OCI-LY1 (cell line): ENCODE data around the gene ZNF431.

Source experiments
- EZH2 ChIP-seq: fragments of 200-600 bp; sonication (generic), shearing (Covaris generic); IDR thresholded peaks from 2 replicates; pipeline ENCODE4 v1.8.0; 2017; ENCODE audit warnings: borderline replicate concordance, mixed run types, mild to moderate bottlenecking, antibody characterized with exemption, low read length, moderate library complexity, mixed read lengths
- TF ChIP-seq, protein P1 (sequence below): fragments of 200-600 bp; sonication (generic), shearing (Covaris generic); IDR thresholded peaks from 2 replicates; pipeline ENCODE4 v1.5.1; 2017; ENCODE audit warnings: mild to moderate bottlenecking, antibody characterized with exemption, low read length, moderate library complexity, mixed read lengths

DNA sequence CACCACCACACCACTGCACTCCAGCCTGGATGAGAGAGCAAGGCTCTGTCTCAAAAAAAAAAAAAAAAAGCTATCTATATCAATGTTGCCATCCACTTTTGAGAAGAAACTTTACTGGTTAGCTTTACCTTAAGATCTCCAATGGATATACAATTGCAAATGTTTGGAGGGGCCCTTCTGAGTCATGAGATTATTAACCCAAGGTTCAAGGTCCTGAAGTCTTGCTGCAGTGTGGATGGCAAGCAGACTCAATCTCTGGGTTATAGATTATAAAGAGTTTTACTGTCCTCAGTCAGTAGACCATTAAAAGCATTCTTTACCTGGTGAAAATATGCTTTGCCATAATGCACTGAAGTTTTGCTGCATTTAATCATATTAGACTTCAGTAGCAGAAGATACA is 3.7 kb upstream of the ZNF431 start:
- TF ChIP-seq EZH2: no peak
- TF ChIP-seq, protein P1, sequence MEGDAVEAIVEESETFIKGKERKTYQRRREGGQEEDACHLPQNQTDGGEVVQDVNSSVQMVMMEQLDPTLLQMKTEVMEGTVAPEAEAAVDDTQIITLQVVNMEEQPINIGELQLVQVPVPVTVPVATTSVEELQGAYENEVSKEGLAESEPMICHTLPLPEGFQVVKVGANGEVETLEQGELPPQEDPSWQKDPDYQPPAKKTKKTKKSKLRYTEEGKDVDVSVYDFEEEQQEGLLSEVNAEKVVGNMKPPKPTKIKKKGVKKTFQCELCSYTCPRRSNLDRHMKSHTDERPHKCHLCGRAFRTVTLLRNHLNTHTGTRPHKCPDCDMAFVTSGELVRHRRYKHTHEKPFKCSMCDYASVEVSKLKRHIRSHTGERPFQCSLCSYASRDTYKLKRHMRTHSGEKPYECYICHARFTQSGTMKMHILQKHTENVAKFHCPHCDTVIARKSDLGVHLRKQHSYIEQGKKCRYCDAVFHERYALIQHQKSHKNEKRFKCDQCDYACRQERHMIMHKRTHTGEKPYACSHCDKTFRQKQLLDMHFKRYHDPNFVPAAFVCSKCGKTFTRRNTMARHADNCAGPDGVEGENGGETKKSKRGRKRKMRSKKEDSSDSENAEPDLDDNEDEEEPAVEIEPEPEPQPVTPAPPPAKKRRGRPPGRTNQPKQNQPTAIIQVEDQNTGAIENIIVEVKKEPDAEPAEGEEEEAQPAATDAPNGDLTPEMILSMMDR: no peak
